Epithelial cell of esophagus (primary cell): ENCODE measurements around the gene EFCAB6.

Source experiments
- DNase-seq: peaks from one replicate; pipeline ENCODE4 v3.0.0; 2010; ENCODE audit warnings: low read depth
- H3K4me3 ChIP-seq: 2 replicates; pipeline ENCODE4 v1.5.1; 2011; ENCODE audit warnings: mild to moderate bottlenecking, low read length, control low read depth
- CTCF ChIP-seq: IDR thresholded peaks from 2 replicates; pipeline ENCODE4 v1.5.1; 2011; ENCODE audit warnings: low read depth, mild to moderate bottlenecking, low read length, control low read depth, inconsistent platforms; ENCODE audit not compliant: insufficient read depth; ENCODE audit errors: missing control alignments

Gene EFCAB6

GRCh38 chr22:43734370-43735150, 77.5 kb downstream of the EFCAB6 start:
- H3K4me3 ChIP-seq, result no peak overlapping the region
- no peak for DNase-seq
- TF ChIP-seq CTCF, result no peak

GRCh38 chr22:43733138-43733537, 79.0 kb downstream of the EFCAB6 start:
- no peak for TF ChIP-seq CTCF
- DNase-seq, result no peak
- H3K4me3 ChIP-seq, result no peak overlapping the region

DNA sequence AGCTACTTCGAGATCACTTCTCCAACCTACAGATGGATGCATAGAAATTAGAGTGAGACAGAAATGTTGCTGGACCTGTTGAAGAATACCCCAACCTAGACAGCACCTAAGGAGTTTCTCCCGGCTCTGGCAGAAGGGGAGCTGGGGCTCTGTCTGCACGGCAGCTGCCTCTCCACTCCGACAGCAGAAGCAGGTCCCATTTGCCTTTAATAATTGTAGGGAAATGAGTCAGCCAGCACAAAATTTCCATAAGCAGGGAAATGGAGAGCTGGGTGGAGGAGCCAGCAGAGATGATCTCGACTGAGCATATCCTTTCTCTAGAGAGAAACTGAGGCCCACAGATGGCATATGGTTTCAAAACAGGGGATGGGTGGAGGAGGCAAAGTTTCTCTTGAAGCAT, 80.1 kb downstream of the EFCAB6 start:
- no peak overlapping the region for H3K4me3 ChIP-seq
- DNase-seq, result no peak
- no peak for TF ChIP-seq CTCF

DNA sequence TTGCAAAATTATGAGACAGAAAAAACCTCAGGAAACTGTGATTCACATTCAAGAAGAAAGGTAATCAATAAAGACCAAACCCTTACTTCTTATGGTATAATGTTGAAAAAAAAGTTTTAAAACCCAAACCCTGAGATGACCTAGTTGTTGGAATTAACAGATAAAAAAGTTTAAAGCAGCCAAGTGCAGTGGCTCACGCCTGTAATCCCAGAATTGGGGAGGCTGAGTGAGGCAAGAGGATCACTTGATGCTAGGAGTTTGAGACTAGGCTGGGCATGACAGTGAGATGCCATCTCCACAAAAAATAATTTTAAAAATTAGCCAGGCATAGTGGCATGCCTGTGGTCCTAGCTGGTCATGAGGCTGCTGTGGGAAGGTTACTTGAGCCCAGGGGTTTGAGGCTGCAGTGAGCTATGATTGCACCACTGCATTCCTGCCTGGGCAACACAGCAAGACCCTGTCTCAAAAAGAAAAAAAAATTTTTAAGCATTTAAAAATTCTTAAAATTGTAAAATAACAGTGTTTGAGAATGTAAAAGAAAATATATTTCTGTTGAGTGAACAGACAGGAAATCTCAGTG, 85.1 kb downstream of the EFCAB6 start:
- no peak overlapping the region for H3K4me3 ChIP-seq
- TF ChIP-seq CTCF, result no peak

DNA sequence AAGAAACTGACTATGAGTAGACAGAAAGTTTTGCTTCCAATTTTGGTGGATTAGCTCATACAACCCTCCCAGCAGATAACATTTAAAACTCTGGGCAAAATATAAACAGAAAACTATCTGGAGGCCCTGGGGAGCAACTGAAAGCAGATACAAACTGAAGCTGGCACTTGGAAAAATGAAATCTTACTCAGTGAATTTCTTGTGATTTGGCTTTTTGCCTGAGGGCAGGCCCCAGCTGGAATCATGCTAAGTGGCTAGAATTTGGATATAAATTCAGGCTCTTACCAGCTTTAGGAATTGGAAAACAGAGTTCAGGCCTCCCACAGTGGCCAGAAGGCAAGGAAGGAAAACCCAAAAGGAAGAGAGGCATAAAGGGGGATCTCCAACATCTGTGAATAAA, 85.8 kb downstream of the EFCAB6 start:
- H3K4me3 ChIP-seq, result no peak overlapping the region
- TF ChIP-seq CTCF, result no peak
- DNase-seq, result no peak

More for the DNA sequence above, 85.1 kb downstream of the EFCAB6 start:
- DNase-seq, result no peak

GRCh38 chr22:43723816-43724215, 88.3 kb downstream of the EFCAB6 start:
- no peak for DNase-seq
- TF ChIP-seq CTCF, result no peak
- H3K4me3 ChIP-seq, result no peak overlapping the region

DNA sequence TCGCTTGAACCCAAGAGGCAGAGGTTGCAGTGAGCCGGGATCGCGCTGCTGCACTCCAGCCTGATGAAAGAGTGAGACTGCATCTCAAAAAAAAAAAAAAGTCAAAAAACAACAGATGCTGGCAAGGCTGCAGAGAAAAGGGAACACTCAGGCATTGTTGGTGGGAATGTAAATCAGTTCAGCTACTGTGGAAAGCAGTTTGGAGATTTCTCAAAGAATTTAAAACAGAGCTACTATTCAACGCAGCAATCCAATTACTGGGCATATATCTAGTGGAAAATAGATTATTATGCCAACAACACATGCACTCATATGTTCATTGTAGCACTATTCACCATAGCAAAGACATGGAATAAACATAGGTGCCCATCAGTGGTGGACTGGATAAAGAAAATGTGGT, 89.7 kb downstream of the EFCAB6 start:
- TF ChIP-seq CTCF, result no peak
- H3K4me3 ChIP-seq, result no peak overlapping the region

More for the DNA sequence above, 89.7 kb downstream of the EFCAB6 start:
- DNase-seq, result no peak
